Pons (tissue), 1 donor: Measurements from ENCODE around the gene FRMPD2.
A peak's percentile ranks its signal among the peaks of the same experiment; 100 is the strongest.
"Not testable (repeated sequence)": the region's sequence is repeated elsewhere in the genome, so short reads cannot be mapped to it uniquely, and the experiment has no call there.

Experiments used
- DNase-seq: peaks from one replicate; pipeline ENCODE4 v3.0.0-alpha.2; 2016; ENCODE audit warnings: low spot score

The FRMPD2 gene

DNA sequence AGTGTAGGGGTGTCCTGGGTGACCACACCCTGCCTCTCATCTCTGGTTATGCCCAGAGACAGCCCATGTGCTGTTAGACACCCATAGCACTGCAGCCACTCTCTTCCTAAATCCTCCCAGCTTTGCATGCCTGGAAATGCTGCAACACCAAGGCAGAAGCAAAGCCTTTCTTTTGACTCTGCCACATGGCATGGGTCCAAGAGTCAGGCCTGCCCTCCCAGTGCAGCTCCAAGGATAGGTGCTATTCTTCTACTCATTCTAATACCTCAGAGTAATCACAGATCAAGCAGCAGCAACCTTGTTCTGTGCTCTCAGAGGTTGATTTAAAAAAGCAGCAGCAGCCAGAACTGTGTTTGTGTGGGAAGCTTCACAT, 23.4 kb downstream of the FRMPD2 start:
- DNase-seq = no peak

DNA sequence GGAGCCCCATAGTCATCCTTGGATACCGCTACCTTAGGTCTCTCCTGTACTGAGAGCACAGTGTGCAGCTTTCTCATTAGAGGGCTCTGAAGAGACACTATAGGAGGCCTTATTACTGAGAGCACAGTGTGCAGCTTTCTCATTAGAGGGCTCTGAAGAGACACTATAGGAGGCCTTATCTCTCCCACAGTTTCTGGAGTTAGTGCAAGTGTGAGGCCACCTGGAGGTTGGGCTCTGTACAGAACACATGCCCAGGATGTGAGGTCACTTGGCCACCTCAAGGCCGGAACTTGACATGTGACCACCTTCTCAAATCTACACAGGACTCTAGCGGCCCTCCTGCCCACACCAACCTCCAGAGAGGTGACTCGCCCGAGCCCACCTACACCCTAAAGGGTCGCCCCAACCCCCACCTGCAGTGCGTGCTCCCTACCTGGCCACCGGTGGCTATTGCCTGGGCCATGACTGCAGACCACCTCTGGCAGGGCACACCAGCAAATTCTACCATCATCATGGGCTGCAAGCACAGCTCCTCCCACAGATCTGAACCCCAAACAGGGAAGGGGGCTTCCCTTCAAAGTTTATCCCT, 24.6 kb downstream of the FRMPD2 start:
- no peak for DNase-seq

DNA sequence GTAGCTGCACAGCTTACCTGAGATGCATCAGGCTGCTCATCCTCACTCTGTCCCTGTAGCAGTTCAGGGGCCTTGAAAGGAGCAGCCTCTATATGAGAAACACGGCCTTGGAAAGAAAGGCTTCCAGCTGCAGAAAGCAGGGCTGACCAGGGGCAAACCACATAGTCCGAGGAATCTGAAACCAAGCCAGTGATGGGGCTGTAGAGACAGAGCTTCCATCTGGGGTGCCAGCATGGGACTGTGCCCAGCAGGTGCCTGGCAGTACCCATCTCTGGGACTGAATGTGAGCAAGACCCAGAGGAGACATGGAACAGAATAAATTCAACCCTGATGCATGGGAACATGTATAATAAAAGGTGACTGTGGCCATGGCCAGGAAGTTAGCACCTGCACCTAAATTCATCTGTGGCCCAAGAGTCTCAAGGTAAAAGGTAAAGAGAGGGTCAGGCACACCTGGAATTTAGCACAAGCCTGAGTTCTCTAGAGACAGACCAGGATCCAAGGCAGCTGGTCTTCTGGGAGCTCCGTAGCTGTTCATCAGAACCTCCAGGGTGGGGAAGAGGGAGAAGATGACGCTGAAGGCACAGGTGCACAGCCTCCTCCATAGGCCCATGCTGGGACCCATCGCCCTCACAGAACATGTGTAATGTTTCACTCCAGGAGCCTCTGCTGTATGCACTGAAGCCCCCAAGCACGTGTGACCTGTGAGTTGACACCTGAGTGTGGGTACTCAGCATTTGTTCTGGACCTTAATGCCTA, 25.3 kb downstream of the FRMPD2 start:
- no peak for DNase-seq

DNA sequence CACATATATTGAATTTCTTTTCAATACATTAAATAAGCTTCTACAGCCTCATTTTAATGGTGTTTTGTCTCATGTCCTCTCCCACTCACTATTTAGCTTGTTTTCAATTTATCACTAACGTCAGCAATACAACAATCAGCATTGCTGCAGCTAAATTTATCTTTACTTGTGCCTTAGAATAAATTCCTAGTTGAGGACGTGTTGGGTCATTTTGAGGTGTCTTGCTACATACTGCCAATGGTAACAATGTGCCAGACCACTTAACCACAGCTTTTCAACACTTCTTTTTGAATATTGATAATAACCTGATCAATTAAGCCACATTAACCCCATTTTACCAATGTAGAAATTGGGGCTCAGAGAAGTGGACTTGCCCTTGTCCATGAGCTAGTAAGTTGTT, 26.0 kb downstream of the FRMPD2 start:
- no peak for DNase-seq

DNA sequence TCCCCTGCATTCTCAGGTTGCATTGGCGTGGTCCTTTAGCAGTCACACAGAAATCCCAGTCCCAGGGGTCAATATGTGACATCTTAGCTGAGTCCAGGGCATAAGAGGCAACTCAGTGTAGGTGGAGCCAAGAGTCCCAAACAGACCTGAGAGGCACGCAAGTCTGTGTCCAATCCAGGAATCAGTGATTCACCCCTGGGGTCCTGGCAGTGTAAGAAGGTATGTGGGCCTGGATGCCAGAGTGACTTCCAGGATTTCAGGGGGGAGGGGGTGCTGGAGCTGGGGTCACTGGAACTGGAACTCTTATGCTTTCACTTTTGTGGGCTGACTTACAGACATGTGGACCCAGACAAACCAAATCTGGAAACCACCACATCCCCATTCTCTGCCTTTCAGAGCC, 26.8 kb downstream of the FRMPD2 start:
- DNase-seq = no peak

DNA sequence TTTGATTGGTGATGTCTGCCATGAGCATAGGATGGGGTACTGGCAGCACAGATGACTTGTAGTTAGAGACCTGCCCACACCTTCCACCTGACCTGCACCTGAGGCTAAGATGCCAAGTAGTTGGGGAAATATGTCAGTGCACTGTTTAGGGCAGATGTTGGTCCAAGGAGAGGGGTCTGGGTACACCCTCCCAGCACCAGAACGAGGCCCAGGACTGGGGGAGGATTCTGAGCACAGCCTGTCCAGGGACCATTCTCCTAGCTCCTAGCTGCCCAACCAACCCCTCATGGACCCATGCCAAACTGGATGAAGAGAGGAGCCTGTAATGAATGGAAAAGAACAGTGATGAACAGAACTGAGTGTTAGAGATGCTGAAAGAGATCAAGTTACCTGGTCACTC, 28.0 kb downstream of the FRMPD2 start:
- DNase-seq = no peak

DNA sequence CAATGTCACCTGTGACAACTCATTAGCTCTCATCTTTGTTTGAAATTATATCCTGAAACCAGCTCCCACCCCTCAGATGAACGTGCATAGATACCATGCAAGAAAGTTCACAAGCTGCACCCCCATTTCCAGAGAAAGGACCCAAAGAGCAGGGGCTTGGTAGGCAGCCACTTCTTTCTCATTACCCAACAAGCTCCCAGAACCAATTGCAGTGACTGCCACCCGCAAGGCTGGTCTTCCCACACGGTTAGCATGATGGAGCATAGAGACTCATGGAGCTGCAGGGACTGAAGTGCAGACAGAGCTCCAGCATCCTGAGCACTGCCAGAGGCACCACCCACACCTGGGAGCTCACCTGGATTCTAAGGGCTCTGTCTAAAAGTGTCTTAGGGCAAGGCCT, 28.5 kb downstream of the FRMPD2 start:
- DNase-seq = no peak

DNA sequence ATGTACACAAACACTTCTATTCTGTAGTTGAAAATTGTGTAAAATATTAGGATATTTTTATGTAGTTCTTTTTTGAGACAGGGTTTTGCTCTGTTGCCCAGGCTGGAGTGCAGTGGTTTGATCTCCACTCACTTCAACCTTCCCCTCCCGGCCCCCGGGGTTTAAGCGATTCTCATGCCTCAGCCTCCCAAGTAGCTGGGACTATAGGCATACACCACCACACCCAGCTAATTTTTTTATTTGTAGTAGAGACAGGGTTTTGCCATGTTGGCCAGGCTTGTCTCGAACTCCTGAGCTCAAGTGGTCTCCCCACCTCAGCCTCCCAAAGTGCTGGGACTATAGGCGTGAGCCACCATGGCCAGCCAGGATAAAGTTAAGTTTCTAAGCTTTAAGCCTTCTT, 30.6 kb downstream of the FRMPD2 start:
- not testable (repeated sequence) for DNase-seq

DNA sequence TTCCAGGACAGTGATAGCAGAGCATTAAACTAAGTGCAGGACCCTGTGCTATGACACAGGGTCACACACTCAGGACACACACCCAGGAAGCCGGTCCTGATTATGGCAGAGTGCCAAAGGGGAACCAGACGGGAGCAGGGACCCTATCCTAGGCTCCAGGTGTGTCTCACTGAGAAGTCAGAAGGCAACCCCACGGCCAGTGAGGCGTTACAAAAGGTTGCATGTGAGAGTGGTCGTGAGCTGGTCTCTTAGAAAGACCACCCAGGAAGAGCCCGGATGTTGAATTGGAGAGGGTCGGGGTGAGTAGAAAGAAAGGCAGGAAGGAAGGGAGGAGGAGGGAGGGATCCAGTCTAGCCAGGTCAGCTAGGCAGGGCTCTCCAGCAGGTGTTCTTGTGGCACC, 31.0 kb downstream of the FRMPD2 start:
- no peak for DNase-seq

DNA sequence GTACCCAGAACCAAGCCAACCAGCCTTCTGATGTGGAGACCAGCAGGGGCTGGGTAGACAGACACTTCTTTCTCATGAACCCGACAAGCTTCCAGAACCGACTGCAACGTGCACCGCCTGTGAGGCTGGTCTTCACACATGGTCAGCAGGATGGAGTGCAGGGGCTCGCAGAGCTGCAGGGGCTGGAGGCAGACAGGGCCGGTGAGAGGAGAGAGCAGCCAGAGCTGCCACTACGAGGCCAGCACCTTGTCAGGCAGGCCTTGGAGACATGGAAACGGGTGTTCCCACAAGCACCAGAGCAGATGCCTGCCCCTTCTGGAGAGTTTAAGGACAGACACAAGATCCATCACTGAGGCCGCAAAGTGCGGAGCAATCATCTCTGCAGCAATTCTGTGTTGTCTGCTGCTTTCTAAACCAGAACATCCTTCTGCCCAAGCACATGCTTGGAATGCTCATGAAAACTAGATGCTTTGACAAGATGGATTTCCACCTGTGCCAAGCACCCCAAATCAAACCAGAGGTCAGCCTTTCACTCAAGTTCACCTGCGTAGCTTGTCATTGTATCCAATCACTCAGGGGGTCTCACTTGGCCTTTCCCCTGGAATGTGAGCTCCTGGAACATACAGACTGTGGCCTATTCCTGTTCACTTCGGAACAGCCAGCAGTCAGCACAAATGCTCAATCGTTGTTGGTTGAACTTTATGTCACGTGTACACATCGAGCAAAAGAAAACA, 32.2 kb downstream of the FRMPD2 start:
- no peak for DNase-seq

DNA sequence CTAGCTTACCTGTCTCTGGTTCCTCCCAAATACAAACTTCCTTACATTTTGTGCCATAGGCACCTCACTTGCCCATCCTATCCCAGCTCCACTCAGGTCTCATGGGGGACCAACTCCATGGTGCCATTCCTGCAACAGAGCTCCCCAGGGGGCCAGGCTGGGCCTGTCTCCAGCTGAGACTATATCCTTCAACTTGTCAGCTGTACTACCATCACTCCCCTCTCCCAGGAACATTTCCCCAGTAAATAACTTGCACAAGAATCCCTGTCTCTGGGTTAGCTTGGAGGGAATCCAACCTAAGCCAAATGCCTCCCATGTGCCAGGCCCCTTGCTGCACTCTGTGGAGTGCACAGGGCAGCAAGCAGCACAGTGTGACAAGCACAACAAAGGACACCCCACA, 33.2 kb downstream of the FRMPD2 start:
- DNase-seq = no peak

DNA sequence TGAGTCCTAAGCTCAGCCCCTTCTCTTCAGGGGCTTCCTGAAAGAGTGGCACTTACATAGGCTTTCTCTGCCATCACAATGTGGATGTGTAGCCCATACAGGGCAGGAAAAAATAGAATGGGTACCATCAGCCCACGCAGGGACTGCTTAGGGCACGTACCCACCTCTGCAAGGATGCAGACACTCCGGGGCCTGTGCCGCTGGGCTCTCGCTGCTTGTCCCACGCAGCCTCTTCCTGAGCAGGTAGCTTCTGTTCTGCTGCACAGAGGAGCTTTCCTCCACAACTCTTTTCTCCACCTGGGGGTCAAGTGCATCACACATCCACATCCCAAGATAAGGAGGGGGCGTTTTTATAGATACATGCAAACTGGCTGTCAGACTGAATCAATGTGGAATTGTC, 34.3 kb downstream of the FRMPD2 start:
- DNase-seq = no peak

DNA sequence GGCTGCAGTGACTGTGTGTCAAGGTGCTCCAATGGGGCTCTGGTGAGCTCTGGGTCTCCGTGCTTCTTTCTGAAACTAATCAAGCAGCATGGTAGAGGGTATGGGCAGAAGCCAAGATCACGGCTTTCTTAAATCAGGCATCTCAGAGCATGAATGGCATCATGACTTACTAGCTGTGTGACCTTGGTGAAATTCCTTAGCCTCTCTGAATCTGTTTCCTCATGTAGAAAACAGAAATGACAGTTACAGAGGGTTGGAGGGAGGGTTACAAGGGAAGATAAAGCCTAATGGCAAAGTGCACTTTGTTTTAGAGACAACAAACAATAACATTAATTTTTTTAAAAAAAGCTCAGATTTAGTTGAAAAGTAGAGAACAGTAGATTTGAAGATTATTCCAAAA, 34.9 kb downstream of the FRMPD2 start:
- no peak for DNase-seq

DNA sequence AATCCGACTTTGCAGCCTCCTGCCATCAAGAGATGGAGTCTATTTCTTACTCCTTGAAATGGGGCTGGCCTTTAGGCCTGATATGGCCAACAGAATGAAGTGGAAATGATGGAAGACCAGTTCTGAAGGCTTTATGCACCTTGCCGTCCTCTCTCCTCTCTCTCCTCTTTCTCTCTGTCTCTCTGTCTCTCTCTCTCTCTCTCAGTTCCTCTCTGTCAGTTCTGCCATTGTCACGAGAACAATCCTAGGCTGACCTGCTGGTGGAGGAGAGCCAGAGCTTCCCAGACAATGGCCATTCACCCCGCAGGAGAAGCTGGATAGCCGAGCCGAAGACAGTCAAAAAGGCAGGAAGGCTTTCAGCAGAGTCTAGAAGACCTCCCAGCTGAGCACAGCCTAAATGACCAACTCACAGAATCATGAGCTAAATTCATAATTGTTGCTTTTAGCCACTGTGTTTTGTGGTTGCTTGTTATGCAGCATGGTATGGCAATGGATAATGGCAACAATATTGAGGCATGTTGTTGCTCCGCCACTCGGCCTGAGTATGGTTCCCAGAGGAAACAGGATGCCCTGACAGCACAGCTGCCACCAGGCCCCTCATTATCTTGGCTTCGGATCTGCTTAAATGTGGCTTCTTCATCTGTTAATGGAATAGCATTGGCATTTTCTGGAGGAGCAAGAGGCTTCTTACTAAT, 35.5 kb downstream of the FRMPD2 start:
- DNase-seq = peak; percentile 77

DNA sequence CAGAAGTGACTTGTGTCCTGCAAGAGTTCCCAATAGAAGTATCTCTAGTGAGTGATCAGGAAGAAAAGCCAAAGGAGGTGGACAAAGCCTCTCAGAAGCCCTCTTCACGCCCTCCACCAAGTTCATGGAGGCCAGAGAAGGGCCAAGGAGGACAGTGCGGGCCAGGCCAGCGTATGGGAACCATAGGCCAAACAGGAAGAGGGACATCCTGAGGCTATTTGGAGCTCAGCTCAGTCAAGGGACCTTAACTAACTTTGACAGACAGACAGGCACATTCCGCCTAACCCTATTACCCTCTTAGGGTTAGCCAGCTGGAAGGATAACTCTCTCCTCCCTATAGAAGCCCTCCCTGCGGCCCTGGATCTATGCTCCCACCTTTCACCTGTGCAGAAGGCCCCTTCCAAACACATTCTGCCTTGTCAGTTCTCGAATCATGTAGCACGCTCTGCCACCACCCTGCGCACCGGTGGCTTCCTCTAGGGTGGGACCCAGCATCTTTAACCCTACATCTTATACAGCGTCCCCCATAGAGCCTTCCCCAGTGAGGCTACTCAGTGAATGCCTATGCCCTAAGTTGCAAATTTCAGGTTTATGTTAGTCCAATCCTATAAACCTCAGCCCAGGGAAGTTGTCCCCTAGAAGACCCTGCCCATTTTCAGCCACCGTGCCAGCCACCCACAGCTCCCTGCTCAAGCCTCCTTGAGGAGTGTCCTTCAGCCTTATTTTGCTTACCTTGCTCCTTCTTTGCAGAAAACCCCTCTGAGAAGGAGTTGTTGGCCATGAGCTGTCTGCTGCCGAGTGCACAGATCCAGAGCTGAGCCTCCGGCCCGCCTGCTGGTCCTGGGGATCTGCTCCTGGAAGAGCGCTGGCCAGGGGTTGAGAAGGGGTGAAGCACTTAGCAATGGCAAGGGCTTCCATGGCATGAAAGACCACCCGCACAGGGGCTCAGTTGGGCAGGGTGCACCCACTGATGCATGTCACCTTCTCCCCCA, 36.9 kb downstream of the FRMPD2 start:
- DNase-seq = no peak

DNA sequence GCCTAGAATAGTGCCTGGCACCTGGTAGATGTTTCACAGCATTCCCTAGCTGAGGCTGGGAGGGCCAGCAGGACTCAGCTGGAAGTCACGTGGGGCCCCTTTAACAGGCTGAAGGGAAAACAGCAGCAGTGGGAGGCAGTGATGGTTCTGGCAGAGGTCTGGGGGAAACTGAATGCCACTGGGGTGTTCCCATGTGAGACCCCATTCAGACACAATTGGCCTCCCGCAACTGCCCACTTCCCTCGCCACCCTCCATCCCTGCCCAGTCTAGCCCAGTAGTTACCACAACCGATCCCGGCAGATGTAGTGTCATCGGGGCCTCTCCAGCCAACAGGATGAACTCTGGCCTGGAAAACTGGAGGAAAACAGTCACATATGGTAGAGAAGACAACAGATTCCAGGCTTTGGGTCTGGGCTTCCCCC, 38.3 kb downstream of the FRMPD2 start:
- DNase-seq = peak; percentile 17

DNA sequence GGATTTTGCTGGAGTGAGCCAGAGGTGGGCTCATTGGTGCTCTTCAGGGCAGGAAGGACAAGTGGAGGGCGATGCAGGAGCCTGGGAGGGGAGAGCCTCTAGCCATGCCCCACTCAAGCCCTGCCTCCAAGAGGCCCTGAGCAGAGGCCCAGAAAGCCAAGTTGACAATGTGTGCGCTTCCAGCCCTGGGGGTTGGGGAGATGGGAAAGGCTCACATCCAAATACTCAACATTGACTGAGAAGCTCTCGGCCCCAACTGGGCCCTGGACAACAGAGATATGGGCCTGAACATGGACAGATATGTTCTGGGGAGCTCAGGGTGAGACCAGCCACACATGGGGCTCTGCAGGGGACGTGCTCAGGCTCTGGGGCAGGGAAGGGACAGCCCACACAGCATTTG, 39.0 kb downstream of the FRMPD2 start:
- no peak for DNase-seq

DNA sequence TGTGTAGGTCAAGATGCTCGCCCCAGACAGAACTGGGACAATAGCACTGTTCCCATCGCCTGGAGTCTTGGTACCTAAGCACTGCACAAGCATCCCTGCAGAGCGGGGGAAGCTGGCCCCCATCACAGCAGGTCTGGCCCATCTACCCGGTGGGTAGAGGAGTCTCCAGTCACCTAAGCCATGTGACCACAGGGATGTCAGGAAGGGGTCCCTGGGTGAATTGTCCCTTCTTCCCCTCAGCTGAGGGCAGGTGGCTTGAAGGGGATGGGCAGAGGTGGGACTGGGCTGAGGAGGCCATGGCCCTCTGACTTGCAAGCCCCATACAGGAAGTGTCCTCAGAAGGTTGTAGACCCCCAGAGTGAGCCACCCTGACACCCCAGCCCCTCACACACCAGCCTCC, 39.7 kb downstream of the FRMPD2 start:
- no peak for DNase-seq

DNA sequence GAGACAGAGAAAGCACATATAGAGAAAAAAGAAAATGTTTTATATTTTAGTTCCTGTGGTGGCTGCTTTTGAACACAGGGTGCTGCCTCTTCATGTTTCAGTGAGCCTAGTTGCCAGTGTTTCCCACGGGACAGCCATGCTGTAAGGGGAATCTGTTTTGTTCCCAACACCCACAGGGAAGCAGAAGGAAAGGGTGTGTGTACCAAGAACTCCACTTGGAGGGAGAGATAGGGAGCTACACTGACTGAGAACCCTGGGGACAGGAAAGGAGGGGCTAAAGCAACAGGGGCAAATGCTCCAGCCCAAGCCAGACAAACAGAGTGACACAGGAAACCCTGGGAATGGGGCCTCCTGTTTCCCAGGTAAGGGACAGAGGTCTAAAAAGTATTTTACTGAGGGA, 40.2 kb downstream of the FRMPD2 start:
- no peak for DNase-seq

DNA sequence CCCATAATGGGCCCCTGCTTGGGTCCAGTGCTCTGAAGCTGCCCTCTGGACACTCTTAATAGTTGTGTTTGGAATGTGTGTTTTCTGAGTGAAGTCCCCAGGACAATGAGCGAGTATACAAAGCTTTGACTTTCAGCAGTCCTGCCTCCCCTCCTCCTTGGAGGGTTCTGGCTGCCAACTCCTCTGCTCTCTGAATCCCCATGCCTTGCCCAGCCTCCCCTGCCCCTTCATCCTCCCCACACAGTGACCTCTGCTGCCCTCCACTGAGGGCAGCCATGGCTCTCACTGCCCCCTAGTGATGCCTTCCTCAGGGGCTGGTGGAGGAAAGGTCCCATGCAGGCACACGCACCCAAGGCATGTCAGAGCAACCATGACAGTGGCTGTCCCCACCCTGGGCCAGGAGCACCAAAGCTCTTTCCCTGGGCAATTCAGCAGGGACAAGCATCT, 40.9 kb downstream of the FRMPD2 start:
- peak; percentile 24 for DNase-seq

DNA sequence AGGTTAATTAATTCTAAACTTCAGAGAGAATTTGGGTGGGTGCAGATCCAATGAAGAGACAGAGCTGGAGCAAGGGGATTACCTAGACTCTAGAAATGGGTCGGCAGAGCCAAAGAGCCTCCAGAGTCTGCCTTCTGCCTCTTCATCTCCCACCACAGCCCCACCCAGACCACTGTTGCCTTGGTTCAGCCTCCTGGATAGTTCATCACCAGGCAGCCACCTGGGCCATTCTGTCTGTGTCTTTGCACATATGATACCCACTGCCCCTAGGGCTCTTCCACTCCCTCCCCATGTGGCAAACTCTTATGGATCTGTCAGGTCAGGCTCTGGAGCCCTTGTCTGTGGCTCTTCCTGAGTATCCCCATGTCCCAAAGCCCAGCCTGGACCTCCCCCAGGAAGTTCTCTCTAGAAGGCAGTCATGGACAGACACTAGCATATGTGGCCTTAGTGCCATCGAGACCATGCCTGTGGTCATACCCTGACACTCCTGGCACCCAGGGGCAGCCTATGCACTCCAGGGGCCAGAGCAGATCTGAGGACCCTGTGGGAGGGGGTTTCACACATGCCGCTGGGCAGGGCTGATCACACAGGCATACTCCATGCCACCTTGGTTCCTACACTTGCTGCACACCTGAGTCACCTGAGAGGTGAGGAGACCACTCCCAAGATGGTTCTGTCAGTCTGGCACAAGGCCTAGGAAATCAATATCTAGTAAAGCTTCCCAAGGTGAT, 41.6 kb downstream of the FRMPD2 start:
- DNase-seq = no peak
